Measurements from ENCODE around the gene GGT6. TPM values are rescaled to one million over a fixed set of nuclear protein-coding genes. Genes with fewer than 3 reads are reported as not detected.

GGT6 gene
- total RNA-seq, 4 donors from 2014 or later = 64.6 to 187 (median 134) TPM

GRCh38 chr17:4520060-4520893 lies 40.1 kb downstream of the GGT6 start:
- no peak overlapping the region for H3K4me3 ChIP-seq
- no peak for DNase-seq (ENCODE audit: low spot score in 2 of 2)
- 92% methylated on average over 16 of the region's 19 CpGs for WGBS

DNA sequence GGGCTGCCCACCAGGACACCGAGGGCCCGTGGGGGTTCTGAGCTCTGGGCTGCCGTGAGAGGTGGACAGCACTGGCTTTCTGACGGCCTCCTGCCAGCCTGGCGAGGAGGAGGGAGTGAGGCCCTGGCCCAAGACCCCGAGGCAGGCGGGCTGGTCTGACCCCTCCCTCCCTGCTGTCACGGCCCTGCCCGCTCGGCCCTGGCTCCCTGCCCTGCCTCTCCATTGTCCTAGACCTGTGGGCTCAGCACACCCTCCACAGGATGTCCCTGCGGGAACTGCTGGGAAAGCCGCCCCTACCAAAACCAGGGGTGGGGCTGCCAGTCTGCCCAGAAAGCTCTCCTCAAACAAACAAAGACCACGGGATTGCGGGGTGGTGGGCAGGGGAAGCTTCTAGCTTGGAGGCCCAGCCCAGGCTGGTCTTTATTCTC lies 41.0 kb downstream of the GGT6 start:
- no peaks in the 10 kb centered on the region for H3K36me3 ChIP-seq
- 62% methylated on average over 3 of the region's 14 CpGs for WGBS
- no peaks in the 10 kb centered on the region for H3K27me3 ChIP-seq
- H3K4me3 ChIP-seq = no peak overlapping the region
- H3K9me3 ChIP-seq = no peaks in the 10 kb centered on the region
- no peak for TF ChIP-seq CTCF (IDR thresholded peaks at IDR 0.05)
- TF ChIP-seq POLR2AphosphoS5 (IDR thresholded peaks at IDR 0.05) = no peak
- TF ChIP-seq EP300 (IDR thresholded peaks at IDR 0.05) = no peak
- TF ChIP-seq POLR2A (IDR thresholded peaks at IDR 0.05) = no peak
- no peak for DNase-seq (ENCODE audit: low spot score in 2 of 2)
- H3K4me1 ChIP-seq = peaks cover 27% of the 10 kb centered on the region
- peak overlapping the region; percentile 77 for H3K27ac ChIP-seq

More at GRCh38 chr17:4520060-4520893, 40.1 kb downstream of the GGT6 start:
- TF ChIP-seq POLR2AphosphoS5 (IDR thresholded peaks at IDR 0.05) (no peak), CTCF (IDR thresholded peaks at IDR 0.05) (no peak), EP300 (IDR thresholded peaks at IDR 0.05) (no peak), POLR2A (IDR thresholded peaks at IDR 0.05) (no peak)
- peak overlapping the region; percentile 77 for H3K27ac ChIP-seq
- H3K9me3 ChIP-seq = no peaks in the 10 kb centered on the region
- no peaks in the 10 kb centered on the region for H3K27me3 ChIP-seq
- H3K4me1 ChIP-seq = peaks cover 18% of the 10 kb centered on the region
- H3K36me3 ChIP-seq = no peaks in the 10 kb centered on the region

GRCh38 chr17:4518901-4519300 lies 41.5 kb downstream of the GGT6 start:
- 95% methylated on average over 10 of the region's 10 CpGs for WGBS
- TF ChIP-seq POLR2A (IDR thresholded peaks at IDR 0.05) (no peak), CTCF (IDR thresholded peaks at IDR 0.05) (no peak), POLR2AphosphoS5 (IDR thresholded peaks at IDR 0.05) (no peak), EP300 (IDR thresholded peaks at IDR 0.05) (no peak)
- Histone ChIP-seq H3K4me3 (no peak overlapping the region), H3K4me1 (peaks cover 32% of the 10 kb centered on the region), H3K27me3 (no peaks in the 10 kb centered on the region), H3K27ac (peak overlapping the region; percentile 76), H3K36me3 (no peaks in the 10 kb centered on the region), H3K9me3 (no peaks in the 10 kb centered on the region)
- no peak for DNase-seq (ENCODE audit: low spot score in 2 of 2)

DNA sequence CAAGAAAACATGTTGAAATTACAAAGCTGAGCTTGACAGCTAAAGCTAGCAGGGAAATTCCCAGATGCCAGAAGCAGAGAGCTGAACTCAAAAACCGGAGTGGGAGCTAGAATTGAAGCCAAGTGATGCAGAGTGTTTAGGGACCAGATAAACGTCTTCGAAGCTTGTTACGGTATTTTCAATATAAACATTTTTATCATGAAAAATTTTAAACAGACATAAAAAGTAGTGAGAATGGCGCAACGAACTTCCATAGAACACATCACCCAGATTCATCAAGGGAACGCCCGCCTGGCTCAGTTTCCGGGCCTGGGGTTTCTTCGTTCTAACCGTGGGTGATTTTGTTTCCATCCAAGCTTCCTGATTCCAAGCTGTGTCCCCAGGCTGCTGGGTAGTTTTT lies 43.6 kb downstream of the GGT6 start:
- no peaks in the 10 kb centered on the region for H3K27me3 ChIP-seq
- no peak for TF ChIP-seq CTCF (IDR thresholded peaks at IDR 0.05)
- no peak for TF ChIP-seq EP300 (IDR thresholded peaks at IDR 0.05)
- no peak for TF ChIP-seq POLR2A (IDR thresholded peaks at IDR 0.05)
- TF ChIP-seq POLR2AphosphoS5 (IDR thresholded peaks at IDR 0.05) = no peak
- H3K27ac ChIP-seq = no peak overlapping the region
- H3K4me1 ChIP-seq = peaks cover 40% of the 10 kb centered on the region
- 61% methylated on average over 11 of the region's 11 CpGs for WGBS
- no peaks in the 10 kb centered on the region for H3K9me3 ChIP-seq
- DNase-seq (ENCODE audit: low spot score in 2 of 2) = no peak
- H3K36me3 ChIP-seq = no peaks in the 10 kb centered on the region
- no peak overlapping the region for H3K4me3 ChIP-seq

DNA sequence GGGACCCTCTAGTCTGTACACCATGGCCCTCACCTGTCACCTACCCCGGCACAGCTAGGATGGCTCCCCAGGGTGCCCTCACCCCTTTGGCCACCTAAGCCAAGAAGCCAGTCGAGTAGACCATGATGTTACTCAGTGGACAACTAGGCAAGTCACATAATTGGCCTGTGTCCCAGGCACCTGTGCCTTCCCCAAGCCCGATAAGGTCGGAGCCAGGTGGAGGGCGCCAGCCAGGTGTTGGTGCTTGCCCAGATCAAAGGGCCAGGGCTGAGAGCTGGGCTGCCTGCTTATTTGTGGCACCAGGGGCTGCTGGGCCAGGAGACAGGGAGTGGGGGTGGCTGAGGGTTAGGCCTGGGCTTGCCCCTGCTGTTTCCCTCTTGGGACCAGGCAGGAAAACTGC lies 44.9 kb downstream of the GGT6 start:
- Histone ChIP-seq H3K4me1 (peaks cover 41% of the 10 kb centered on the region), H3K9me3 (no peaks in the 10 kb centered on the region), H3K27me3 (no peaks in the 10 kb centered on the region), H3K36me3 (no peaks in the 10 kb centered on the region), H3K27ac (no peak overlapping the region), H3K4me3 (no peak overlapping the region)
- no peak for TF ChIP-seq CTCF (IDR thresholded peaks at IDR 0.05)
- no peak for TF ChIP-seq POLR2AphosphoS5 (IDR thresholded peaks at IDR 0.05)
- TF ChIP-seq EP300 (IDR thresholded peaks at IDR 0.05) = no peak
- TF ChIP-seq POLR2A (IDR thresholded peaks at IDR 0.05) = no peak
- DNase-seq (ENCODE audit: low spot score in 2 of 2) = no peak
- no CpG with 5 or more reads among the region's 5 CpGs for WGBS
